NCI-H226 (cell line): ENCODE data around the gene PCDH19.

ENCODE experiments used
- DNase-seq: peaks from one replicate; pipeline ENCODE4 v3.0.0-alpha.2; 2015

The PCDH19 gene

DNA sequence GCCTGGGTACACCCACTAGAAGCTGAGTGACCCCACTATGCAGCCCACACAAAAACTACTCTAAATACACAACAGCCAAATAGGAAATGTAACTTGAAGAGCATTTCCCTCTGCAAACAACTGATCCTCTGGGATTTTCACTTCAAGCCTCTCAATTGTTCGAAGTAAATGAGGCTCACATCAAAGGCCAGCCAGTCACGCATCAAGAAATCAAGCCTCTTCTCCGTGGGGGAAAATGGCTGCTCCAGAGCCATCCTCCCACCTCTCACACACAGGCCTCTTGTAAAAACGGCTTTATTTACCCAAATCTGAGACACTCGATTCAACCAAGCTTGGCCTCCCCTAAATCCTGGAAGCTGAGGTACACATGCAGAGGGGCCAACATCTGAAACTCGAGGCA is 14.3 kb downstream of the PCDH19 start:
- DNase-seq: no peak

DNA sequence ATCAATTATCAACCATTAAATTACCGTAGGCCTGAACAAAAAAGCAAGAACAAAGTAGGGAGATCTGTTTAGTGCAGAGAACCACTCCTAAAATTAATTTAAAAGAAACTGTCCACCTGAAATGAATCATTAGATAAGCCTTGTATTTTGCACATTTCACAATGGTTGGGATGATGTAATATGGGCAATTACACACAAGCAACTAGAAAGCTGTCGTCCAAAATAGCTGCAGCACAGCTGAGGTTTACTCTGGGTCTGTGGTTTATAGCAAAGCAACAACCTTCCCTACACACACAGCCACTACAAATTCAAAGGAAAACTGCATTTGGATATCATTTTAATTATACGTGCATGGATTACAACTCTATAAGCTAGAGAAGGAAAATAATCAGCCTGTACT is 28.5 kb downstream of the PCDH19 start:
- DNase-seq: no peak

DNA sequence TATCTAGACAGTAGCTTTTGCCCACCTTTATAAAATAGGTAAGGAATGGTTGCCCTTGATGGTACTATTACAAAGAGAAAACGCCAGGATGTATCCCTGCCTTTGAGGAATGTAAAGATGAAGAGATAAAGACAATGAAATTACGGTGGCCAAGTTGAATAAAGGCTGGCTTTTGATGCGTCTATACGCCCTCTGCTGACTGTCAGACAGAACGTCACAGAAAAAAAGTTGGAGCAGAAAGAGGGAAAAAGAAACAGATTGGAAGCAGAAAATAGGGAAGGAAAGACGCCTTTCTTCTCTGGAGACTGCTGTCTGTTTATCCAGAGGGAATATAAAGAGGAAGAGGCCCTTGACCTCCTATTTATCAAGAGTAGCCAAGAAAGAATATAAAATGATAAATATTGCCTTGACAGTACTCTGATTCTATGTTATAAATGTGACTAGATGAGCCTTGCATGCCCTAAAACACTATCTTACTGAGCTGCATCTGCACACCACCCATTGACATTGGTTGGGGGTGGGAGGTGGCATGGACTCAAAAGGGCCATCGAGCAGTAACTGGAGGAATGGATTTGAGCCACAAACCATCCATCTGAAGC is 30.6 kb downstream of the PCDH19 start:
- no peak for DNase-seq

DNA sequence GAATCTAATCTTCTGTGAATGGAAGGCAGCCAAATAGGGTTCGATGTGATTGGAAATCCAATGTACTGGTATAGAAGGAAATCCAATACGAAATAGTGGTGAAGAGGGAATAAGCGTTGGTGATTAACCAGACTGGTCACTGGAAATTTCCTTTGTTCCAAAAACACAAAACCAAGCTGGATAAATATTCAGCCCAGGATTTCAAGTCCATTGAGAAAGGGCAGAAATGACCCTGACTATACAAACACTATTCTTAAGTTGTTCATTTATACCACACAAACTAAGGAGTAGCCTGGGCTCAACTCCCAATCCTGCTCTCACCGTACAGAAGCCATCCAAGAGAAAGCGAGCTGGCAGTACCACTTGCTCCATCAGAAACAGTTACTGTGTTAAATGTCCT is 32.2 kb downstream of the PCDH19 start:
- no peak for DNase-seq

DNA sequence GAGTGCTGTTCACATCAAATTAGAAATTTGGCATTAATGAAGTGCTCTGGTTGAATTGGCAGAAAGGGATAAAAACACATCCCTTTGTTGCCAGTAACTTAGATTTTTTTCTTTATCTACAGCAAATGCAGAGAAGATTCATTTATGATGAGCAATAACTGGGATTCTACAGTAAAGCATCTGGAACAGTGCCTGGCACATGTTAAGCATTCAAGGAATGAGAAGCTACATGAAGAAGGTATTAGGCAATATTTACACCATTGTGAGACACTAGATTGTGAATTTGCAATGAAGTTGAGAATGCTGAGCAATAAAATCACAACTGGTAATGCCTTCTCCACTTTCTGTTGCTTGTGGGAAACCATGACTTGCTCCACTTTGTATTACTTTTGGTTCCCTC is 33.5 kb downstream of the PCDH19 start:
- DNase-seq: no peak

DNA sequence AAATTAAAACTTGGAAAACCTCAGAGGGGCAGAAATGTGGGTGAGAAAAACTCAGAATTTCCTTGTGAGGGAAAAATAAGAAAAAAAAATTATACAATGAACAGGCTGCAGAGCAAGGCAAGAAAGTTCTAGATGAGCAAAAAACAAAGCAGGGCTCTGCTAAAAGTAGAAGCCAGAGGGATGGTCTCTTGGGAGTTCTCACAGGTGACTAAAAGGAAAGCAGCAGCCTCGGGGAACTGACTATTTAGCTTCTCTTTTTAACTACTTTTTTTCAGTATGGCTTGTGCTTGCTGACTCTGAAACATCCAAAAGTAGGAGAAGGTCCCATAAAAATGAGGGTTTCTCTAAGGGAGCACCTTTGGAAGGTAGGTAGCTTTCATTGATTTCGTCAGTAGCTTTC is 36.4 kb downstream of the PCDH19 start:
- DNase-seq: no peak

DNA sequence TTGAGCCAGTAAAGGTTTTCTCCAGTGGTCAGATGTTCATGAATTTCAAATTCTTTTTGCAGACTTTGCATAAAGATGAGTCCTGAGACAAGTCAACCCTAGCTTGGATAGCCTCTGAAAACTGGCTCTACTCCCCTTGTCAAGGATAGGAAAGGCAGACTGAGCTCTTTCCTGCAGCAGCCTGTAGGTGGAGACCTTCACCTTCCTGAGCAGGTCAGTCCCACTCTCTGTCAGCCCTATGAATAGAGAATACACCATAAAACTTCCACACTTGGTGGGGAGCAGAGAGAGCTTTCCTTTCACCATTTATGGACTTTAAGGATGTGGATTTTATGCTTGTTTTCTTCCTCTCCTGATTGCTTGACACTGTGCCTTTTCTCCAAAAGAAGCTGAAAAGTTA is 41.9 kb downstream of the PCDH19 start:
- DNase-seq: no peak

DNA sequence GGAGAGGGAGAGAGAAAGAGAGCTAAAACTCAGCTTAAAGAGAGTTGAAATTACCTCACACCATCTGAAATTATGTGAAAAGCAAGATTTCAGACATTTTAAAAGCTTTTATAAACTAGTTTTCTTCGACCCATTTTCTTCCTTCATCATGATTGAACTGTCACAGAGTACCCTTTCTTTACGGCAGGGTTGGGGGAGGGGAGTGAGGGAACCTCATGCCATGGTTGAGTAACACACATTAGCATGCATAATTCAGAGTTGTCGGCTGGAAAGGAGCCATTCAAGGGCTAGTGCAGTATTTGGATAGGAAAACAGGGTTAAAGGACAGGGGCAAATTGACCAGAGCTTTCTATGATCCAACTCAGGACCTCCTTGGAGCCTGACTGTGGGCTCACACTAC is 46.2 kb downstream of the PCDH19 start:
- DNase-seq: no peak

DNA sequence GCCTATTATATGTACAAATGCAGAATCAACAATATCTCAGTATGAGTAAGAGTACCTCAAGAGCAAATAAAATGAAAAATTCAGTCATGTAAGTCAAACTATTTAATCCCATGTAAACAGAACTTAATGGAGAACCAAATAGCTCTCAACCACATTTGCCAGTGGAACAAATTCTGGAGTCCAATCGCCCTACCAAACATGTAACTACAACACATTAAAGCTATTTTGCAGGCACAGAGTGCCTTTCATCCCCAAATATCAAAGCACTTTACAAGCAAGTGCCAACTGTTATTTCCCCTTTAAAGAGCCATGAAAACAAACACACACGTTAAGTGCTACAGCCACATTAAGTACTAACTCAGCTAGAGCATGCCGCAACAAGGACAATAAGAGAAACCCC is 51.3 kb downstream of the PCDH19 start:
- DNase-seq: no peak

DNA sequence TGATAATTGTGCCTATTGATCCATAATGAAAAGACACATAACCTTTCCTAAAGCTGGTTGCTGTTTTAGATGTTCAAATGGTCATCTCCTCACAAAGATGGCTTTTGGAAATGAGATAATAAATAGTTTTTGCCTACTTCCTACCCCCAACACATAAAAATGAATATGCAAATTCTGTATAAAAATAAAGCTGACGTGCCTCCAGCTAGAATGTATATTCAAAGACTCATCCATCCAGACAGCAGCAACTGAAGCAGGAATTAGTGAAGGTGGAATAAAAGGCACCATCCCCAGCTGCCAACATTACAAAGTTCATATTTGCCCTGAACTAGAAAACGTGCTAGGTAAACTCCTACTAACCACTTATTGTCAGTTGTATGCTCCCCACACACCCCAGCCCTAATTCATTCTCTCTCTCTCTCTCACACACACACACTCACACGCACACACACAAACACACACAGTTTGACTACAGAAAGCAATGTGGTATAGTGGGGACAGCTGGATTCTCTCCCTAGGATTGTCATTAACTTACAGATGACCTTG is 53.6 kb downstream of the PCDH19 start:
- DNase-seq: no peak

DNA sequence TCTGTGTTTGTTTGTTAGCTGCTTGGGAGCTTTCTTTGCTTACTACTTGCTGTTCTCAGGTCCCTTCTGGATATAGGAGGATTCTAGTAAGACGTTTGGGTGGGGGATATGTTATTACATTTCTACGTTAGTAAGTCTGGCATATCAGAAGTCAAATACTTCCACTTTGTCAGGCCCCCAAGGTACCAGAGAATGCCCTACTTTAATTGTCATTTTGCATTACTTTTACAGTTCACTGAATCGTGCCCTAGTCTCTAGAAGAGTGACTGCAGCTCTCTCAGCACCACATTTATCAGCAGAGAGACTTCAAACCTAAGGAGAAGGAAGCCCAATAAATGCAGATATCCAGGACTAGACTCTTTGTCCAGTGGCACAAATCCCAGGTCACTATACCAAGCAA is 54.4 kb downstream of the PCDH19 start:
- DNase-seq: no peak

DNA sequence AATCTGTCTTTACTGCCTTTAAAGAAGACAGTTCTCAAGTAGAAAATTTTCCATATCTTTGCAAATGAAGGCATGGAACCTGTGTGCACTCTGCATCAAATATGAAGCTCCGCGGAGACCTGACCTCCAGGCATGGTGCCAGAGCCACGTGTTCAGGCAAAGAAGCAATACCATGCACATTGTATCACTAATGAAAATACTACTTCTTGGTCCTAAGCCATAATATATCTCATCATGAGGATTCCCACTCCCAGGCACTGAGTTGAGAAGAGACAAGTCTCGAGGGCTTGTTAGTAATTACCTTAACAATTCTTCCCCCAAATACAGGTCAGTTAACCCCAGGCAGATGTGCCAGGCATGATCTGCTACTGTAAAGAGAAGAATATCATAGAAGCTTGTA is 56.7 kb downstream of the PCDH19 start:
- no peak for DNase-seq

DNA sequence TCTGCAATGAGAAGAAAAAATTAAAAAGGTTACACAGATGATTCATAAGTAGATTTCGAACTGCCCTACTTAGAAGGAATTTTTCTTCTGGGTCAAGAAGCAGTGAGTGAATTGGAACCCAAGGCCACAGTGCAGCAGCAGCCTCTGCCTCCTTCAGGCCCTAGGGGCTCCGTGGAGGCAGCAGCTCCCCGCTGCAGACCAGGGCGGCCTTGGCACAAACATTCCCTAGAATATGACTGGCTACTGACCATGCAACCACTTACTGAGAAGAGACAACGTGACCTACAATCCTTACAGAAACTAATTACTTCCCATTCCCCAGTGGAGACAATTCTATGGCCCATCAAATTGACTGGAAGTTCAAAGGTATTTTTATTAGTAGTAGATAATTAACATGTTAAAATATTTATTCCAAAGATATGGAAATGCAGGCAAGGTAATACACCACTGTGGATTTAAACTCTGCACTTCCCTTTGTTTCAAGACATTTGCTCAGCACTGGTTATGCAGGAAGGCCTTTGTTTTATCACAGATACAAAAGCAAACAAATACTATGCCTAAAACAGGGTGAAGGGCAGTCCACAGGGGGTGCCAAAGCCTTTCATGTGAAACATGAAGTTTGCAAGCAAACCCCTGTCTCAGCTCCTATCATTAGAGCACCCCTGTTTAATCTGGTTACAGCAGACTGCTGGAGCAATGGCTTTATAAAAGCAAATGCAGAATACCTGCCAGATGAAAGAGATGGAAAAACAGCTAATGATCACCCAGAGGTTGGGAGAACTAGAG is 59.2 kb downstream of the PCDH19 start:
- DNase-seq: no peak

DNA sequence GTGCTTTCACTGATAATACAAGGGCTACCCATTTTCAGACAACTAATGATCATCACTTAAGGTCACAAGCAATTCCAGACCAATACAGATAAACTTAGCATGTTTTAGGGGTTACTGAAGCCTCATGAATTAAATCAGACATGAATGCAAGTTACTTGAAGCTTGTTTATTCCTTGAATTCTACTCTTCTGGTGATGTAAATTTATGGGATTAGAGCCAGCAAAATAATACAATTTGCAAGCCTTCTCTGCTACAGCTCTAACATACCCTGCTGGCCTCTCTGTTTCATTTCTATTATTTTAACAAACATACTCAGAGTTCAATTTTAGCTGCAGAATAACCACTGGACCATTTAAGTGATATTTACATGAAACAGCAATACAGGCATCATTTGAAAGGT is 60.7 kb downstream of the PCDH19 start:
- no peak for DNase-seq

DNA sequence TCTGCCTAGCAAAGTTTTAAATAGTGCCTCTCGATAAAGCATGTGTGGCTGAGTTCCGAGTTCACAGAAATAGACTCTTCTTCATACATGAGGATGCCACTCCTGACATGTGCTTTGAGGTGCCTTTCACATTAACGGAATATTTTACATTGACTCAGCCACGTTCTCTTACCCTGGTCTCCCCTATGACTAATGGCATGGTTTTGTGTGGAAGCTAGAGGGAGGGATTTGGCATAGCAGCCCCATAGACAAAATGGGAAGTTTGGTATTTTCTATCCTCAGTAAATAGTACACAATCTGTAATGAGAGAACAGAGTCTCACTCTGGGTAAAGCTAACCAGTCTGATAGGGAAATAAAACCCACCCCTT is 68.9 kb downstream of the PCDH19 start:
- DNase-seq: no peak

DNA sequence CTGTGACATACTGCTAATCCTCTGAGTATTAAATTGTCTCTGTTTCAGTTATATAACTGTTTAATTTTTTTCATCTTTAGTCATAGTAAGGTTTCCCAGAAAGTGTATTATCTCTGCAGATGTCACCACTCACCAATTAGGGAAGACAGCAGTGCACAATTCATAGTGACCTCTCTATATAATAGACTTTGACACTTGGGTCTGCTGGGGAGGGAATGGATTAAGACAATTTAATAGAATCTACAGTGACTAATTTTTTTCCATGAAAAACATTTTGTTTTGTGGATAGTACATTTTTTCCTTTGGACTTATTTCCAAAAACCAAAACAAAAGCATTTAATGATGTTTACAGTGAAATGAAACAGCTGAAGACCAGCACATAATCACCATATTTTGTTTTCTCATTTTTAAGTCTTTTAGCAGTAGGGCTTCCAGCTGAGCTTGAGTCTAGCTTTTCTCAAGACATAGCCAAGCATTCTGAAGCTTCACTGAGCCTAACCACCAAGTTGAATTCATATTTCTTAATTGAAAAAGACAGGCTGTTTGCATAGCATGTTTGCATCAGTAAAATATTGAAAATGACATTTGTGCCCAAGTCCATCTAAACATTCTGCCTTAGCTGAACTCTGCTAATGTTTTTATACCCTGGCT is 69.5 kb downstream of the PCDH19 start:
- DNase-seq: no peak

DNA sequence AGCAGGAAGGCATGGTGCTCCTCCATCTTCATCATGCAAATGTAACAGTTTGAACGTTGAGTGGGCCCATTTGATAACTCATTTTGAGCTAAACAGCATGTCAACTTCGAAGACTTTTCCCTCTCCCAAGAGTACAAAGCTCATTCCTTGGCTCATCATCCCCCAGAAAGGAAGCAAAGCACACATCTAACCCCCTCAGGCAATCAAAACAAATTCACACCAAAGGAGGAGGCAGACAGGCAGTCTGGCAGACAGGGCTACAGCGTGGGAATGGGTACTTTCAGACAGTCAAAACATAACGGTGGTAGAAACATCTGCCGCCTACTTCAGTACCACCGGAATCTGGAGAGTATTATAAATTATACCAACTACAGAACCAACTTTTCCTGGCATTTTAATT is 81.7 kb downstream of the PCDH19 start:
- no peak for DNase-seq

DNA sequence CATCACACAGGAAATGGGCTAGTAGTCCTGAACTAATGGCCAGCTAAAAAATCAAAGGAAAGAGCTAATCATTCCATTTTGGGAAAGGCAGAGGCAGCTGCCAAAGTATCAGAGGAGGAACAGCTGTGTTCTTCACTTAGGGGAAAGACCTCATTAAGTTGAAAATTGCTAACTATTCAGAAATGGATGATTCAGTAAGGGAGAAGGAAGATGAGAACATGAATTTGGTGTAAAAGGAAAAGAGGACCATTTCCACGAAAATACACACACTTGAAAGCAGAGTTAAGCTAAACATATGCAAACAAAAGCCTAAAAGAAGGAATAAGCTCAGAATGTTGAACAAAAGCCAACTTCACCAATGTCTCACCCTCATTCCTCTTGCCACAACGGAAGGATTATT is 90.4 kb downstream of the PCDH19 start:
- DNase-seq: no peak

DNA sequence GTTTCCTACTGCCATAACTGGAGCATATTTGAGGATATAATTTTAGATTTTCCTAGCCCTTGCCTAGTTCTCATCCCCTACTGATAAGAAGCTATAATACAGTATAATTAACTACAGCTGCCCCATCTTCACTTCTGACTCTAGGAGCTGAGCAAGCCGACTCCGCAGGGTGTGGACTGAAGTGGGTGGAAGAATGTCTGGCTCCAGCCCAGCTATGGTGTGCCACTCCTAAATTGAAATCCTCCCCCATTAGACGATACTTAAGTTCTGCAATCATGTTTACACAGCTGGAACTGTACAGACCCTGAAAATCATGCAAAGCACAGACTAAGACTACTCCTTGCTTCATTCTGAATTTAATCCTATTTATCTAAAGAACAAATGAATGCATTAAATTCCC is 93.1 kb downstream of the PCDH19 start:
- DNase-seq: no peak

DNA sequence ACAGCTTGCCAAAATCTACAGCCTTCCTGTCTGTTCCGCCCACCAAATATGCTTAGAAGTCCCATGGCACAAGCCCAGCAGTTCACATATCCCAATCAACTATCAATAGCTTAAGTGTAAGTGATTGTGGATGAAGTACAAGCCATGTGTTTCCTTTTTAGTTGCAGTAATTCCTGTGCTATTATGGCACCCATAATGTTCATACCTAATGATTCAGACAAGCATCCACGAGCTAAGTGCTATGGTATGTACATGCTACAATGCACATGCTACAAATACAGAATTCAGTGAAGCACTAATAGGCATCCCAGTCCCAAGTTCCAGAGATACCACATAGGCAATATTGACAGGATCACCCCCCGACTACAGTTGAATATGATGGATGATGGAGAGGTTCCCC is 94.5 kb downstream of the PCDH19 start:
- no peak for DNase-seq

DNA sequence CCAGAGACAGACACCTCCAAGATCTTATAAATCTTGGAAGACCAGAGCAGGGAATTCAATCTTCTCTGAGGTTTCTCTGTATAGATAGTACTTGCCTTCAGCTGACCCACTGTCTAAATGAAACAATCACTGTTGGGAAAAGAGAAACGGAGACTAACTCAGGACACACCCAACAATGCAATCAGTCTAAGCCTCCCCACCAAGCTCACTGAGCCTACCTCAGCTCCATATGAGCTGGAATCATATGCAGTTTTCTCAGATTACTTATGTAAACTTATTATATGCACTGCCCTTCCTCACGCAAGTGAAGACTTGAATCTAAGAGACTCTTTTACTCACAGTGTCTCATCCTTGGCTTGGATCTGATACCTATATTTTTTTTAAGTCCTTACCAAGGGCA is 110.5 kb downstream of the PCDH19 start:
- no peak for DNase-seq

DNA sequence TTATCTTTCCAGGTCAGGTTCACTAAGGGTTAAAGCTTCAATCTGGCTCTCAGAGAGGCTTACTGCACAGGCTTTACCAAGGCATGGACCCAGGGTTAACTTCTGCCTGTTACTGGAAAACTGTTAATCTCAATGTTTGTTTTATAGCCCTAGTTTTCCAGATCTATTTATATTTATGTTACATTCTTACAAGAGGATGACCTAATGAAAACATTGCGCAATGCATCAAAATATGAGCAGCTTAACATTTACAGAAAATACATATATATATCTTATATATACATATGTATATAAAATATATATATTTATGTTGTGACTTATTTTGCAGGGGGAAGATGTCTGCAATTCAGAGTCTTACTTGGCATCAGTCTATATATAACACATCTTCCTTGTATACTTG is 112.3 kb downstream of the PCDH19 start:
- DNase-seq: no peak

DNA sequence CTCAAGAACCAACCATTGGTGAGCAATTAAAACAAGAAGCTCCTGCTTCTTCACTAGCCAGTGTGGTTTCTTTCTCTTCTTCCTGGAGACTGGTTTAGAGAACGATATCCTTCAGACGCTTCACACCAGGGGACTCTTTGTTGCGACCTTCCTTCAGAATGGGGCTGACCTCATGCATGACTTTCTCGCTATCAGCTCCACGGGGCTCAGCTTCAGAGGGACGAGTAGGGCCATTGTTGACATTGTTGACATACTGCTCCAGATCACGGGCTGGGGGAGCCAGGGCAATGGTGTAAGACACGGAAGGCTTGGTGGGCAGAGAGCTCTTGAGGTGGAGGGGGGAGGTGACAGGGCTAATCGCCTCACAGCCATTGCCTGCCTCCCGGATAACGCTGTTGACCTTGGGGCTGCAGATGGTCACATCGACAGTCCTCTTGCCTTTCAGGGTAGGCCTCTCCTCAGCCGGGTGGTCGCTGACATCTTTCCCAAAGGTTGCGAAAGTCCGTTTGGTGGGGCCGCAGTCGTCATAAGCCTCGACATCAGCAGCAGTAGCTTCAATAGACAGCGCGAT is 113.8 kb downstream of the PCDH19 start:
- no peak for DNase-seq

DNA sequence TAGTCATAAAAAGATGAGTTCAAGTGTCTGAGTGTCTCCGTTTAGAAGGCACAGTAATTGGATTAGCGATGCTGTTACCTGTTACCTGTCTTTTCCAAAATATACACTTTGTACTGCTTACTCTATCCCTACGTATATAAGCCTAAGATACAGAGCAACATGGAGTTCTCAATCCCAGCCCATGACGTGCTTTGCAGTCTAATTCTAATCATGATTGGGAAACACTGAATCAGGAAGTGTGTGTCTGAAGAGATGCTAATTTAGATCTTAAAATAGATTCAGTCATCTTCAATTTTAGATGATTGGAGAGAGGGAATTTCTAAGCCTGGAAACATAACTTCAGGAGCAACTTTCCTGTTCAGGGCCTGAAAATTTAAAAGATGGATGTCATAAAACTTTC is 115.1 kb downstream of the PCDH19 start:
- no peak for DNase-seq
